Panc1 (cell line): ENCODE data around the gene TBC1D21.

Source experiments
- CTCF ChIP-seq: fragments of 450-650 bp; IDR thresholded peaks from 2 replicates; pipeline ENCODE4 v1.5.1; 2017; ENCODE audit warnings: mild to moderate bottlenecking
- POLR2AphosphoS5 ChIP-seq: IDR thresholded peaks from 2 replicates; pipeline ENCODE4 v1.6.1; 2012; ENCODE audit warnings: mild to moderate bottlenecking, low read depth, low read length, moderate library complexity
- REST ChIP-seq, 2 experiments: IDR thresholded peaks; 2 replicates each; pipeline ENCODE4 v1.6.1; 2011 to 2012; ENCODE audit warnings: low read depth in 2 of 2, control low read depth in 1 of 2, low read length in 1 of 2, mild to moderate bottlenecking in 1 of 2, moderate library complexity in 1 of 2; ENCODE audit not compliant: insufficient read depth in 1 of 2
- SIN3A ChIP-seq: IDR thresholded peaks from 2 replicates; pipeline ENCODE4 v1.6.1; 2012; ENCODE audit warnings: low read depth, mild to moderate bottlenecking, low read length, moderate library complexity, borderline replicate concordance; ENCODE audit not compliant: insufficient read depth

GRCh38 chr15:73840771-73841170 lies 32.6 kb upstream of the TBC1D21 start:
- TF ChIP-seq CTCF (no peak), POLR2AphosphoS5 (no peak), SIN3A (no peak), REST (IDR thresholded peaks at IDR 0.05; ENCODE audit: insufficient read depth in 1 of 2, low read depth in 2 of 2, low read length in 1 of 2) (no peak)
